HCT116 (cell line): ENCODE data around the gene RALGPS1. TPM values are rescaled to one million over a fixed set of nuclear protein-coding genes. Genes with fewer than 3 reads are reported as not detected.

Source experiments
- ATAC-seq: fragments of 200-7000 bp; cut with Tn5 transposase; 2 replicates; pipeline ENCODE4 v1.9.1; 2020; ENCODE audit warnings: mild to moderate bottlenecking, moderate library complexity
- BruUV-seq: library from RNA; stranded (reverse); fragments of 400-500 nt; replicated peaks from 2 replicates; lab custom pipeline; 2021; lab: Mats Ljungman, UMichigan
- CTCF ChIA-PET: fragments of 300-600 bp; sonication (Branson Sonifier 250); formaldehyde crosslinking; loops from one replicate; lab custom pipeline; 2021; ENCODE audit warnings: antibody characterized with exemption; lab: Charles Lee
- POLR2A ChIA-PET: fragments of 300-600, 350-600 bp; sonication (Branson Sonifier 250); formaldehyde crosslinking; loops from one replicate; lab custom pipeline; 2021; ENCODE audit warnings: antibody characterized with exemption; lab: Charles Lee
- RAD21 ChIA-PET, 2 experiments: fragments of 300-600 bp; sonication (Branson Sonifier 250); formaldehyde crosslinking; loops; one replicate each; lab custom pipeline; 2023; ENCODE audit warnings: low total read pairs in 2 of 2; ENCODE audit not compliant: uncharacterized antibody in 2 of 2, unreplicated experiment in 2 of 2, low non-redundant PET in 1 of 2; lab: Charles Lee
- DNase-seq: peaks from one replicate; pipeline ENCODE4 v3.0.0-alpha.2; 2010; ENCODE audit warnings: low read depth, low spot score
- H2AFZ ChIP-seq: fragments of 200-600 bp; shearing (Covaris generic), sonication (generic); 2 replicates; pipeline ENCODE4 v1.6.1; 2017; ENCODE audit warnings: low read depth, mixed run types, mixed read lengths, antibody characterized with exemption, low read length; ENCODE audit not compliant: poor library complexity, severe bottlenecking
- H3K27ac ChIP-seq: 2 replicates; pipeline ENCODE4 v1.5.1; 2012; ENCODE audit warnings: low read depth, low read length
- H3K27me3 ChIP-seq: fragments of 200-600 bp; sonication (generic); 2 replicates; pipeline ENCODE4 v1.6.1; 2016; ENCODE audit warnings: mixed run types, low read length, mixed read lengths; ENCODE audit not compliant: insufficient read depth
- H3K36me3 ChIP-seq, 2 experiments: fragments of 200-500 bp in 1 of 2; fragments of 200-600 bp in 1 of 2; sonication (Bioruptor generic) in 1 of 2; sonication (generic) in 1 of 2; 2 replicates each; pipeline versions ENCODE4 v1.5.1 to v1.6.1; 2014 to 2016; ENCODE audit warnings: low read length in 2 of 2, inconsistent platforms in 1 of 2, mixed read lengths in 1 of 2, mixed run types in 1 of 2; ENCODE audit not compliant: insufficient read depth in 2 of 2, control insufficient read depth in 1 of 2
- H3K4me1 ChIP-seq, 2 experiments: fragments of 200-600 bp in 1 of 2; sonication (generic) in 1 of 2; 2 replicates each; pipeline versions ENCODE4 v1.5.1 to v1.6.1; 2012 to 2017; ENCODE audit warnings: low read length in 2 of 2, inconsistent platforms in 1 of 2, mild to moderate bottlenecking in 1 of 2, mixed read lengths in 1 of 2, mixed run types in 1 of 2, moderate library complexity in 1 of 2; ENCODE audit not compliant: insufficient read depth in 2 of 2, control insufficient read depth in 1 of 2
- H3K4me2 ChIP-seq: fragments of 200-600 bp; sonication (generic); 2 replicates; pipeline ENCODE4 v1.6.1; 2017; ENCODE audit warnings: mixed run types, low read length, mixed read lengths
- H3K4me3 ChIP-seq, 2 experiments: fragments of 200-600 bp in 1 of 2; sonication (generic) in 1 of 2; replicated peaks in 1 of 2; 2 replicates each; pipeline ENCODE4 v1.5.1; 2011 to 2016; ENCODE audit warnings: low read length in 2 of 2, control low read depth in 1 of 2, low read depth in 1 of 2, mild to moderate bottlenecking in 1 of 2, mixed read lengths in 1 of 2, mixed run types in 1 of 2
- H3K79me2 ChIP-seq: fragments of 200-600 bp; sonication (generic); 2 replicates; pipeline ENCODE4 v1.6.1; 2017; ENCODE audit warnings: mild to moderate bottlenecking, mixed run types, low read length, moderate library complexity, mixed read lengths; ENCODE audit not compliant: insufficient read depth
- H3K9ac ChIP-seq: fragments of 200-600 bp; sonication (generic); 2 replicates; pipeline ENCODE4 v1.6.1; 2016; ENCODE audit warnings: low read length, mixed read lengths
- H3K9me2 ChIP-seq: fragments of 200-600 bp; sonication (generic), shearing (Covaris generic); 2 replicates; pipeline ENCODE4 v1.6.1; 2017; ENCODE audit warnings: mixed run types, mild to moderate bottlenecking, moderate library complexity; ENCODE audit not compliant: insufficient read depth
- H3K9me3 ChIP-seq, 2 experiments: fragments of 200-500 bp in 1 of 2; fragments of 200-600 bp in 1 of 2; sonication (Bioruptor generic) in 1 of 2; sonication (generic) in 1 of 2; 2 replicates each; pipeline ENCODE4 v1.6.1; 2014 to 2017; ENCODE audit warnings: low read length in 2 of 2, mixed read lengths in 2 of 2, inconsistent platforms in 1 of 2, low read depth in 1 of 2, mild to moderate bottlenecking in 1 of 2, mixed run types in 1 of 2, moderate library complexity in 1 of 2; ENCODE audit not compliant: control insufficient read depth in 1 of 2, insufficient read depth in 1 of 2
- H4K20me1 ChIP-seq: fragments of 200-600 bp; sonication (generic), shearing (Covaris generic); 2 replicates; pipeline ENCODE4 v1.6.1; 2017; ENCODE audit warnings: mixed run types, mild to moderate bottlenecking, moderate library complexity; ENCODE audit not compliant: insufficient read depth
- EZH2phosphoT487 ChIP-seq: fragments of 200-600 bp; IDR thresholded peaks from 2 replicates; pipeline ENCODE4 v1.6.1; 2018; ENCODE audit warnings: antibody characterized with exemption, borderline replicate concordance
- RAD21 ChIP-seq: IDR thresholded peaks from 2 replicates; pipeline ENCODE4 v1.6.1; 2012; ENCODE audit warnings: low read depth, mild to moderate bottlenecking
- SIN3A ChIP-seq: IDR thresholded peaks from 2 replicates; pipeline ENCODE4 v1.6.1; 2012; ENCODE audit warnings: low read depth
- SP1 ChIP-seq: IDR thresholded peaks from 2 replicates; pipeline ENCODE4 v1.6.1; 2012; ENCODE audit warnings: low read depth
- TCF7L2 ChIP-seq: IDR thresholded peaks from 2 replicates; pipeline ENCODE4 v1.7.0; 2011; ENCODE audit warnings: borderline replicate concordance, inconsistent platforms; ENCODE audit not compliant: insufficient read depth, insufficient read length; ENCODE audit errors: extremely low read depth
- ZFX ChIP-seq: fragments of 450-650 bp; IDR thresholded peaks from 2 replicates; pipeline ENCODE4 v1.6.1; 2017
- ZNF274 ChIP-seq: fragments of 200-500 bp; sonication (Bioruptor generic); IDR thresholded peaks from 2 replicates; pipeline ENCODE4 v1.6.1; 2014; ENCODE audit warnings: mild to moderate bottlenecking, low read depth, low read length, inconsistent platforms
- intact Hi-C: fragments of 100-400 bp; cut with micrococcal nuclease; formaldehyde crosslinking; loops from 2 replicates; pipeline ENCODE4 v1.10.0; 2022
- total RNA-seq: library from RNA; stranded (reverse); gene quantifications from one replicate; pipeline ENCODE4 v1.2.1, GENCODE V29; 2021; ENCODE audit not compliant: unreplicated experiment

RALGPS1 gene
- total RNA-seq, 1 experiment from 2014 or later: 7.6 TPM

DNA sequence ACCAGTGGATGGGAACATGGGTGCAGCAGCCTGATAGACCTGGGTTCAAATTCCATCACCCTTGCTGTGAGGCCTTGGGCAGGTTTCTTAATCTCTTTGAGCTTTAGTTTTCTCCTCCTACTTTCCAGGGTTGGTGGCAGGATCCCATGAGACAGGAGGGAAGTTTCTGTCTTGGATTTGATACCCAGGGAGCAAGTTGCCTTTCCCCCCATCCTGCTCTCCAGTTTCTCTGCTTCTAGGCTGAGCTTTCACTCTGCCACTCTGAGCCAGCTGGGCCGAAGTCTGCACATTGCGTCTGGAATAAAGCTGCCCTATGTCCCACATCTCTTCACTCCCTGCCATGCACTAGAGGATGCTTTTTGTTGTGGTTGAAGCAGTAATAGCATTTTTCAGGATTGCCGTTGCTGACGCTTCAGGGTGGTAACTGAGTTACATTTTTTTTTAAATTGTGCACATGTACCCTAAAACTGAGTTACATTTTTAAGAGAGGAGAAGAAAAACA, 248.3 kb downstream of the RALGPS1 start:
- Histone ChIP-seq H3K27me3 (no peaks in the 10 kb centered on the region), H3K4me2 (no peak overlapping the region), H3K79me2 (no peaks in the 10 kb centered on the region), H3K27ac (no peak overlapping the region), H3K9me2 (no peaks in the 10 kb centered on the region), H3K9ac (no peak overlapping the region)
- no TSS peak for BruUV-seq
- DNase-seq: no peak
- CTCF ChIA-PET: no interaction called here
- ATAC-seq: no peak
- TF ChIP-seq SP1: no peak
- TF ChIP-seq ZFX: no peak
- no peak for TF ChIP-seq SIN3A
- no peak for TF ChIP-seq ZNF274
- TF ChIP-seq, all 23 proteins: peak for 0
- H2AFZ ChIP-seq: no peak overlapping the region
- RAD21 ChIA-PET: no interaction called here
- peaks cover 16 to 44% of the 10 kb centered on the region in 2 experiments for H3K4me1 ChIP-seq
- intact Hi-C loops: no loop called here
- H3K9me3 ChIP-seq: no peaks in the 10 kb centered on the region
- no peaks in the 10 kb centered on the region for H3K36me3 ChIP-seq
- no peaks in the 10 kb centered on the region for H4K20me1 ChIP-seq
- no peak overlapping the region for H3K4me3 ChIP-seq
- POLR2A ChIA-PET: no interaction called here

DNA sequence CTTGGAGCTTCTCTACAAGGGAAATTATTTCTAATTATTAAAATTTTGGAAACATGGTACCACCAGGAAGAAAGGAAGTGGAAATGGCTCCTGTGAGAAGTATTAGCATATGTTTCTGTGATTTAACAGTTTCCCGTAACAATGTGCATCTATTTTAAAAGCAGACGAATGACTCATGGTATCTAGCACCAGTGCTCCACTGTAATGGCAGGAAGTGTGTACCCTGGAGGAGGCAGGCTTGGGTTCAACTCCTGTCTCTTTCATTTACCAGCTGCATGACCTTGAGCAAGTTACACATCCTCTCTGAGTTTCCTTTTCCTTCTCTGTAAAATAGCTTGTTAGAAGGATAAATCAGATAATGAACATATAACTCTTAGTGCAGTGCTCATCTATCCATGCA, 248.8 kb downstream of the RALGPS1 start:
- peak; percentile 35 for TF ChIP-seq TCF7L2
- TF ChIP-seq SIN3A: no peak
- TF ChIP-seq RAD21: no peak
- no peak for TF ChIP-seq EZH2phosphoT487
- Histone ChIP-seq H4K20me1 (no peaks in the 10 kb centered on the region), H3K27me3 (no peaks in the 10 kb centered on the region), H3K4me1 (peaks cover 16 to 45% of the 10 kb centered on the region in 2 experiments), H2AFZ (no peak overlapping the region), H3K4me2 (peak overlapping the region; percentile 38; the same call in 1 of the 2 replicates), H3K79me2 (no peaks in the 10 kb centered on the region), H3K9me3 (no peaks in the 10 kb centered on the region), H3K36me3 (no peaks in the 10 kb centered on the region), H3K27ac (no peak overlapping the region), H3K9me2 (no peaks in the 10 kb centered on the region), H3K9ac (no peak overlapping the region), H3K4me3 (no peak overlapping the region)
- ATAC-seq (no peak), DNase-seq (no peak)
- RAD21 ChIA-PET: no interaction called here
- intact Hi-C loops: no loop called here
- CTCF ChIA-PET: no interaction called here
- POLR2A ChIA-PET: no interaction called here
- BruUV-seq: no TSS peak
